Measurements from ENCODE around the gene MAN2C1.
"Not testable (repeated sequence)": the region's sequence is repeated elsewhere in the genome, so short reads cannot be mapped to it uniquely, and the experiment has no call there.

MAN2C1 gene

GRCh38 chr15:75352186-75353080 is 16.0 kb downstream of the MAN2C1 start:
- no peak for DNase-seq (ENCODE audit: low read depth)
- no peak for TF ChIP-seq CTCF (IDR thresholded peaks at IDR 0.05; ENCODE audit: low read depth, low read length, missing control alignments)

DNA sequence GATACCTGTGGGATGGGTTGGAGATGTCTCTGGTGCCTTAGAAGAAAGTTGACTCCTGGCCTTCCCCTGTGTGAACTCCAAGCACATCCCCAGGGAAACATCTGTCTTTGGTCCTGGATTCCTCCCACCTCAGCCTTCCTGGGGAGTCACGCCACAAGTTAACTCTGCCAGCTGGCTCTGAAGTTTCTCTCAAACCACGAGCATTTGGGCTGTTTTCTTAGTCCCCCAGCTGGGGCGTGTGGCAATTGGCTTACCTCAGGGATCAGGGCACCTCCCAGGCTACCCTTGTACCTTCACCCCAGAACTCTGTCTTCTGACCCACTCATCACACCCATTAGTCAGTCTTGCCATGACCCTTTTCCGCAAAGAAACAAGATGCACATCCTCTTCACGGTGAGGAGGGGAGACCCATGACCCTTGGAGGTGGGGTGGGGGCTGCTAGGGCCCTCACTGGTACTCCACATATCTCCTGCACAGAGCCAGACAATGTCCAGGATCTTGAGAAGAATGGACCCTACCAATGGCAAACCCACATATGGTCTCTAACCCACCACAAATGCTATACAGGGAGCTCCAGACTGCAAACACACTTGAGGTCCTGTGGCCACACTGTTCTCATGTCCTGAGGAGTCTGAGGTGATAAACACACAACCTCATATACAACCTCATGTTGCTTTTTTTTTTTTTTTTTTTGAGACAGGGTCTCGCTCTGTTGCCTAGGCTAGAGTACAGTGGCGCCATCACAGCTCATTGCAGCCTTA is 17.6 kb downstream of the MAN2C1 start:
- no peak overlapping the region for H3K4me3 ChIP-seq (ENCODE audit: low read depth, low read length)
- no peak for DNase-seq (ENCODE audit: low read depth)
- no peak for TF ChIP-seq CTCF (IDR thresholded peaks at IDR 0.05; ENCODE audit: low read depth, low read length, missing control alignments)

More at GRCh38 chr15:75352186-75353080, 16.0 kb downstream of the MAN2C1 start:
- no peak overlapping the region for H3K4me3 ChIP-seq (ENCODE audit: low read depth, low read length)

DNA sequence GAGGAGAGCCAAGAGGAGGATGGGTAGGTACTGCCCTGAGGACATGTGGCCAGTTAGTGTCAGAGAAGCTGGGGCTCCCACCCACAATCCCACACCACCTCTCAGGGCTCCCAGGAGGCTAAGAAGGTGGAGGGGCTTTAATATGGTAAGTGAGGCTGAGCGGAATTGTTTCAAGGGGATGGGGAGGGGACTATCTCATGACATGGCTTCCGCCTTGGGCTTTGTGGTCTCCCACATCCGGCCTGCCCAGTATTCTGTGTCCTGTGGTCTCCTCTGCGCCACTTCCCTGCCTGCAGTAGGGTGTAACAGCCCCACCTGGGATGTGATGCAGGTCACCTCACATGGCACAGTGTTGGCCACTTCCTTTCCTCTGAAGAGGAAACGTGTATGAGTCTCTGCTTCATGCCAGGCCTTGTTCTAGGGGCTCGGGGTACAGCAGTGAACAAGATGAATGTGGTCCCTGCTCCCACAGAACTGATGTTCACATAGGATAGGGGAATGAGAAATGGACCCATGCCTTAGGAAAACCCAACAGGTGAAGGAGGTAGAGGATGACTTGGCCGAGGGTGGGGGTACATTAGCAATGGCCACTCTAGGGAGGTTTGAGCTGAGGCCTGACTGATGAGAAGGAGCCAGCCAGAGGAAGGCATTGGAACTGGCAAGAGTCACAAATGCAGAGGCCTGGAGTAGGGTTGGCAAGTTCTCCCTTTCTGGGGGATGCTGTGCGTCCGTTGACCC is 18.4 kb downstream of the MAN2C1 start:
- DNase-seq (ENCODE audit: low read depth) = peak; percentile 64
- H3K4me3 ChIP-seq (ENCODE audit: low read depth, low read length) = no peak overlapping the region
- TF ChIP-seq CTCF (IDR thresholded peaks at IDR 0.05; ENCODE audit: low read depth, low read length, missing control alignments) = no peak

GRCh38 chr15:75349351-75349669 is 19.1 kb downstream of the MAN2C1 start:
- not testable (repeated sequence) for DNase-seq (ENCODE audit: low read depth); H3K4me3 ChIP-seq (ENCODE audit: low read depth, low read length)

DNA sequence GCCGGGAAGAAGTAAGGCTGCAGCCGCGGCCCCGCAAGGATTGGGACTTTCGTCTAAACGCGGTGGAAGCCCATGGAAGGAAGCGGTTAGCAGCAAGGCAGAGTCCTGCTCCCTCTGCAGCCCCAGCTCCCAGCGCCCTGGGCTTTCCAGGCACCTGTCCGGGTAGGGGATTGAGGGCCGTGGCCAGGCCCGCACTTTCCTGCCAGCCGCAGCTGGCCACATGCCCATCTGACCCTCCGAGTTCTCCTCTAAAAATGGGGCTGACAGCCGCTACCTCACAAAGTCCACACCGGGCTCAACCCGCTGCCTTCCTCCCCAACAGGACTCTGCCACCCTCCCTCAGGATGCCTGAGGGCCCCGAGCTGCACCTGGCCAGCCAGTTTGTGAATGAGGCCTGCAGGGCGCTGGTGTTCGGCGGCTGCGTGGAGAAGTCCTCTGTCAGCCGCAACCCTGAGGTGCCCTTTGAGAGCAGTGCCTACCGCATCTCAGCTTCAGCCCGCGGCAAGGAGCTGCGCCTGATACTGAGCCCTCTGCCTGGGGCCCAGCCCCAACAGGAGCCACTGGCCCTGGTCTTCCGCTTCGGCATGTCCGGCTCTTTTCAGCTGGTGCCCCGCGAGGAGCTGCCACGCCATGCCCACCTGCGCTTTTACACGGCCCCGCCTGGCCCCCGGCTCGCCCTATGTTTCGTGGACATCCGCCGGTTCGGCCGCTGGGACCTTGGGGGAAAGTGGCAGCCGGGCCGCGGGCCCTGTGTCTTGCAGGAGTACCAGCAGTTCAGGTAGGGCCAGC is 19.7 kb downstream of the MAN2C1 start:
- DNase-seq (ENCODE audit: low read depth) = no peak
- H3K4me3 ChIP-seq (ENCODE audit: low read depth, low read length) = no peak overlapping the region
- TF ChIP-seq CTCF (IDR thresholded peaks at IDR 0.05; ENCODE audit: low read depth, low read length, missing control alignments) = no peak

DNA sequence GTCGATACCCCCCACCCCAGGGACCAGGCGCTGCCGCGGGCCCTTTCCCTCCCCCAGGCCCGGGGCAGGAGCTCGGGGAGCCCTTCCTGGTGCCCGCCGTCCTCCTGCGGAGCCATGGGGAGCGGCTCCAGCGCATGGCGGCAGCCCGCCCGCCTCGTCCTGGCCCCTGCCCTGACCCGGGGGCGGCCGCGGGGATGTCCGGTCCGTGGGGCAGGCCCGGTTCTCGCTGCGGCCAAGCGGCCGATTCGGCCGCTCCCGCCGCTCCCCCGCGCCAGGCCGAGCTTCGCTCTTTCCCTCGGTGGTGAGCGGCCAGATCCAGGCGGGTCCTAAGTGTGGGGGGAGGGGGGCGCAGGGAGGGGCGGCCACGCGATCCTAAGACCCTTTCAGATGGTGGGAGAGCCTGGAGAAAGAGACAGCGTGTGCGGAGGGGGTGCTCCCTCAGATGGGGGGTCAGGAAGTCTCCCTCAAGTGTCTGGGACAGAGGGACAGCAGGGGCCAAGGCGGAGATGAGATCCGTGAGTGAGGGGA is 20.3 kb downstream of the MAN2C1 start:
- DNase-seq (ENCODE audit: low read depth) = no peak
- no peak for TF ChIP-seq CTCF (IDR thresholded peaks at IDR 0.05; ENCODE audit: low read depth, low read length, missing control alignments)
- peak overlapping the region; percentile 51 for H3K4me3 ChIP-seq (ENCODE audit: low read depth, low read length)

Measured in GM12864 (cell line).